ENCODE results near the gene NUP54.

DNA sequence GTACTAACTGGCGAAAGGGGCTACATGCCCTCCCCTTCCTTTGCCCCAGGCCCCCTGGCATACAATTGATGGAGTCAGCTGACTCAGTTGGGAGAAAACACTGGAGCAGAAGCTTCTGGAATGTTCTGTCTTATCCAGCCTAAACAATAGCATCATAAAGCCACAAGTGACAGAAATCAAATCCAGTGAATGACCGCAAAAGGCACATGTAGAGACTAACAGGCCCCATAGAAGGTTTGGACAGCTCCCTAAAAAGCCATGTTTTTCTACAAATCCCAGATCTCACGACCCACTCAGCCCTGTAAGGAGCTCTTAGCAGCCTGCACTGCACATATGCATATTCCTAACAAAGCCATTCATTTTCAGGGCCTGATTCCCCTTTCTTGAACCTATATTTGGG, 40.4 kb upstream of the NUP54 start:
- no peak for TF ChIP-seq POLR2AphosphoS5 (IDR thresholded peaks at IDR 0.05)
- TF ChIP-seq, protein P1, sequence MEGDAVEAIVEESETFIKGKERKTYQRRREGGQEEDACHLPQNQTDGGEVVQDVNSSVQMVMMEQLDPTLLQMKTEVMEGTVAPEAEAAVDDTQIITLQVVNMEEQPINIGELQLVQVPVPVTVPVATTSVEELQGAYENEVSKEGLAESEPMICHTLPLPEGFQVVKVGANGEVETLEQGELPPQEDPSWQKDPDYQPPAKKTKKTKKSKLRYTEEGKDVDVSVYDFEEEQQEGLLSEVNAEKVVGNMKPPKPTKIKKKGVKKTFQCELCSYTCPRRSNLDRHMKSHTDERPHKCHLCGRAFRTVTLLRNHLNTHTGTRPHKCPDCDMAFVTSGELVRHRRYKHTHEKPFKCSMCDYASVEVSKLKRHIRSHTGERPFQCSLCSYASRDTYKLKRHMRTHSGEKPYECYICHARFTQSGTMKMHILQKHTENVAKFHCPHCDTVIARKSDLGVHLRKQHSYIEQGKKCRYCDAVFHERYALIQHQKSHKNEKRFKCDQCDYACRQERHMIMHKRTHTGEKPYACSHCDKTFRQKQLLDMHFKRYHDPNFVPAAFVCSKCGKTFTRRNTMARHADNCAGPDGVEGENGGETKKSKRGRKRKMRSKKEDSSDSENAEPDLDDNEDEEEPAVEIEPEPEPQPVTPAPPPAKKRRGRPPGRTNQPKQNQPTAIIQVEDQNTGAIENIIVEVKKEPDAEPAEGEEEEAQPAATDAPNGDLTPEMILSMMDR (IDR thresholded peaks at IDR 0.05): no peak

Measured in gastroesophageal sphincter (tissue), 3 donors.